Keratinocyte (primary cell): Measurements from ENCODE around the gene ATRNL1. TPM values are rescaled to one million over a fixed set of nuclear protein-coding genes. Genes with fewer than 3 reads are reported as not detected.

Experiments
- DNase-seq: peaks from one replicate; pipeline ENCODE4 v3.0.0-alpha.2; 2011; ENCODE audit warnings: low read depth, missing footprints, low spot score
- FAIRE-seq: peaks from 2 replicates; lab custom pipeline; 2011; peaks lifted over from hg19 to GRCh38; lab: Jason Lieb, UNC
- H2AFZ ChIP-seq: 2 replicates; pipeline ENCODE4 v1.6.0; 2012; ENCODE audit warnings: low read length, control low read depth, inconsistent platforms; ENCODE audit not compliant: control insufficient read depth
- H3K27ac ChIP-seq: 2 replicates; pipeline ENCODE4 v1.5.1; 2011; ENCODE audit warnings: low read length; ENCODE audit not compliant: control insufficient read depth, insufficient read depth
- H3K27me3 ChIP-seq: 3 replicates; pipeline ENCODE4 v1.6.0; 2011; ENCODE audit warnings: low read length; ENCODE audit not compliant: control insufficient read depth, insufficient read depth; ENCODE audit errors: extremely low read depth
- H3K36me3 ChIP-seq, 2 experiments: 2 replicates in 1 of 2; 3 replicates in 1 of 2; pipeline ENCODE4 v1.5.1; 2011; ENCODE audit warnings: low read length in 2 of 2, mild to moderate bottlenecking in 1 of 2; ENCODE audit not compliant: control insufficient read depth in 2 of 2, insufficient read depth in 2 of 2; ENCODE audit errors: extremely low read depth in 1 of 2
- H3K4me1 ChIP-seq: 3 replicates; pipeline ENCODE4 v1.5.1; 2011; ENCODE audit warnings: low read length; ENCODE audit not compliant: control insufficient read depth, insufficient read depth; ENCODE audit errors: extremely low read depth
- H3K4me2 ChIP-seq: 3 replicates; pipeline ENCODE4 v1.6.0; 2011; ENCODE audit warnings: low read depth, low read length; ENCODE audit not compliant: control insufficient read depth, insufficient read depth; ENCODE audit errors: extremely low read depth
- H3K4me3 ChIP-seq, 3 experiments: fragments of 200-600 bp in 1 of 3; sonication (generic) in 1 of 3; 2 replicates in 2 of 3; 3 replicates in 1 of 3; pipeline ENCODE4 v1.5.1; 2011 to 2016; ENCODE audit warnings: low read length in 3 of 3, mild to moderate bottlenecking in 3 of 3, control low read depth in 2 of 3, inconsistent platforms in 1 of 3, low read depth in 1 of 3, mixed read lengths in 1 of 3, mixed run types in 1 of 3, moderate library complexity in 1 of 3; ENCODE audit not compliant: control insufficient read depth in 2 of 3, insufficient read depth in 2 of 3; ENCODE audit errors: extremely low read depth in 1 of 3
- H3K79me2 ChIP-seq: 2 replicates; pipeline ENCODE4 v1.6.0; 2012; ENCODE audit warnings: low read length; ENCODE audit not compliant: control insufficient read depth, insufficient read depth
- H3K9ac ChIP-seq: 3 replicates; pipeline ENCODE4 v1.6.0; 2011; ENCODE audit warnings: low read length; ENCODE audit not compliant: control insufficient read depth, insufficient read depth; ENCODE audit errors: extremely low read depth
- H3K9me1 ChIP-seq: 3 replicates; pipeline ENCODE4 v1.6.0; 2011; ENCODE audit warnings: low read length; ENCODE audit not compliant: control insufficient read depth, insufficient read depth; ENCODE audit errors: extremely low read depth
- H3K9me3 ChIP-seq: 2 replicates; pipeline ENCODE4 v1.5.1; 2012; ENCODE audit warnings: low read depth, low read length; ENCODE audit not compliant: control insufficient read depth
- H4K20me1 ChIP-seq: 3 replicates; pipeline ENCODE4 v1.6.0; 2011; ENCODE audit warnings: low read length; ENCODE audit not compliant: control insufficient read depth, insufficient read depth; ENCODE audit errors: extremely low read depth
- CTCF ChIP-seq, 3 experiments: IDR thresholded peaks in 1 of 3; conservative IDR thresholded peaks in 1 of 3; optimal IDR thresholded peaks in 1 of 3; 2 replicates in 2 of 3; 3 replicates in 1 of 3; pipeline versions ENCODE3 to v1.5.1; 2011; ENCODE audit warnings: low read length in 3 of 3, mild to moderate bottlenecking in 3 of 3, moderate library complexity in 2 of 3, control low read depth in 1 of 3, inconsistent platforms in 1 of 3; ENCODE audit not compliant: insufficient read depth in 2 of 3; ENCODE audit errors: extremely low read depth in 1 of 3
- EZH2 ChIP-seq: IDR thresholded peaks from one replicate; pipeline ENCODE4 v1.6.1; 2012; ENCODE audit warnings: inconsistent platforms, mild to moderate bottlenecking, low read length, moderate library complexity
- dilution Hi-C: fragments of 300-500 bp; cut with MboI; formaldehyde crosslinking; loops from one replicate; pipeline ENCODE4 v1.7.0; 2020; ENCODE audit warnings: low sequenced_read_pairs; ENCODE audit not compliant: extremely low pct_ligation_motif_present
- polyA plus RNA-seq, 5 experiments: library from polyadenylated mRNA; depleted of rRNA in 3 of 5; stranded (reverse) in 3 of 5; stranded (forward) in 1 of 5; unstranded in 1 of 5; fragments of >200 nt; gene quantifications; 1 replicate in 1 of 5; 2 replicates in 3 of 5; 3 replicates in 1 of 5; pipeline versions ENCODE4 v1.2.1 to v1.2.3, GENCODE V29; 2011 to 2012; ENCODE audit warnings: missing spikeins in 2 of 5, low read depth in 1 of 5, low replicate concordance in 1 of 5

ATRNL1 gene
- polyA plus RNA-seq, 1 donor (not counting 4 experiments of a cell fraction or from before 2014, with no cell fraction given), result 0.07 TPM

- Histone ChIP-seq H3K27me3 (no peaks in the 10 kb centered on the region), H4K20me1 (no peaks in the 10 kb centered on the region), H3K9ac (no peak overlapping the region), H3K9me3 (no peaks in the 10 kb centered on the region), H3K36me3 (no peaks in the 10 kb centered on the region), H3K4me1 (no peaks in the 10 kb centered on the region), H3K4me3 (no peak overlapping the region), H3K9me1 (no peaks in the 10 kb centered on the region), H3K4me2 (no peak overlapping the region), H2AFZ (no peak overlapping the region), H3K27ac (no peak overlapping the region), H3K79me2 (no peaks in the 10 kb centered on the region)
- DNase-seq (no peak), FAIRE-seq (no peak)
- TF ChIP-seq CTCF (optimal IDR thresholded peaks at IDR 0.05 in 1 of 3, IDR thresholded peaks at IDR 0.05 in 1 of 3, conservative IDR thresholded peaks at IDR 0.05 in 1 of 3; ENCODE audit: extremely low read depth in 1 of 3, insufficient read depth in 2 of 3, low read length in 3 of 3) (no peak), EZH2 (no peak)
- dilution Hi-C loops, result no loop called here
Observed at GRCh38 chr10:115051216-115051615, 41.9 kb upstream of the ATRNL1 start.

DNA sequence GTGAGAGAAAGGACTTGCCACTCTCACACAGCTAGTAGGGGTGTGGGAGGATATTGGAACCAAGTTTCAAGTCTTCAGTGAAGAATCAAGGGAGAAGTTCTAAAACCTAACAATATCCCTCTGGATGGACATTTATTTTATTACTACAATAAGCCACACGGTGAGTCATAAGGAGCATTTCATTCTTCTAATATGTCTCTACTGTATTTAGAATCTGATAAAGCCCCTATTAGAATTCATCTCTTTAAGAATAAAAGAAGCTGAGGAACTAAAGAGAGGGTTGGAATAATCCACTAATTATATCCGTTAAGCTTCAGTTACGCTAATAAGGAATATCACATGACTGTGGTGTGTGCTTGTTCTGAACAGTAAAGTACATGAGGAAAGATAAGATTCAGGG is 40.9 kb upstream of the ATRNL1 start:
- no peak overlapping the region for H3K4me3 ChIP-seq
- no peaks in the 10 kb centered on the region for H3K9me3 ChIP-seq
- no peaks in the 10 kb centered on the region for H4K20me1 ChIP-seq
- FAIRE-seq, result no peak
- no peaks in the 10 kb centered on the region for H3K36me3 ChIP-seq
- H3K79me2 ChIP-seq, result no peaks in the 10 kb centered on the region
- H3K9me1 ChIP-seq, result no peaks in the 10 kb centered on the region
- H3K27ac ChIP-seq, result no peak overlapping the region
- DNase-seq, result no peak
- no peaks in the 10 kb centered on the region for H3K4me1 ChIP-seq
- H3K9ac ChIP-seq, result no peak overlapping the region
- no peaks in the 10 kb centered on the region for H3K27me3 ChIP-seq
- TF ChIP-seq EZH2, result no peak
- no peak for TF ChIP-seq CTCF (optimal IDR thresholded peaks at IDR 0.05 in 1 of 3, IDR thresholded peaks at IDR 0.05 in 1 of 3, conservative IDR thresholded peaks at IDR 0.05 in 1 of 3; ENCODE audit: extremely low read depth in 1 of 3, insufficient read depth in 2 of 3, low read length in 3 of 3)
- H2AFZ ChIP-seq, result no peak overlapping the region
- dilution Hi-C loops, result no loop called here
- no peak overlapping the region for H3K4me2 ChIP-seq
